Heart left ventricle (tissue), 16 donors: ENCODE measurements around the gene APOBEC2. TPM values are rescaled to one million over a fixed set of nuclear protein-coding genes. Genes with fewer than 3 reads are reported as not detected.

Source experiments
- ATAC-seq, 4 donors: fragments of 200-7000 bp; cut with Tn5 transposase; one replicate each; pipeline ENCODE4 v1.9.1; 2020 to 2022; ENCODE audit warnings: moderate library complexity in 4 of 4, mild to moderate bottlenecking in 3 of 4, moderate number of reproducible peaks in 1 of 4
- DNase-seq, 5 donors: peaks; one replicate each; pipeline ENCODE4 v3.0.0-alpha.2; 2020
- H3K27ac ChIP-seq, 12 donors: fragments of 200-600 bp; sonication (generic) in 4 of 12; one replicate each; pipeline versions ENCODE4 v1.5.0 to v1.8.0; 2016 to 2022; ENCODE audit warnings: mild to moderate bottlenecking in 2 of 12
- H3K27me3 ChIP-seq, 9 donors: fragments of 200-600 bp; sonication (generic) in 2 of 9; one replicate each; pipeline versions ENCODE4 v1.5.1 to v1.8.0; 2016 to 2022; ENCODE audit warnings: mild to moderate bottlenecking in 3 of 9
- H3K36me3 ChIP-seq, 9 donors: fragments of 200-600 bp; sonication (generic) in 2 of 9; one replicate each; pipeline versions ENCODE4 v1.5.0 to v1.8.0; 2018 to 2022; ENCODE audit warnings: mild to moderate bottlenecking in 2 of 9
- H3K4me1 ChIP-seq, 12 donors: fragments of 200-600 bp; sonication (generic) in 4 of 12; one replicate each; pipeline versions ENCODE4 v1.5.0 to v1.8.0; 2016 to 2022; ENCODE audit warnings: mild to moderate bottlenecking in 3 of 12
- H3K4me3 ChIP-seq, 12 donors: fragments of 200-600 bp; sonication (generic) in 4 of 12; one replicate each; pipeline versions ENCODE4 v1.5.0 to v1.8.0; 2017 to 2022; ENCODE audit warnings: mild to moderate bottlenecking in 9 of 12, moderate library complexity in 4 of 12
- H3K9me3 ChIP-seq, 12 donors: fragments of 200-600 bp; sonication (generic) in 4 of 12; one replicate each; pipeline versions ENCODE4 v1.5.0 to v1.8.0; 2016 to 2022; ENCODE audit warnings: mild to moderate bottlenecking in 1 of 12
- POLR2A ChIP-seq, 2 donors: fragments of 450-650 bp; IDR thresholded peaks; one replicate each; pipeline ENCODE4 v1.6.1; 2017; ENCODE audit warnings: antibody characterized with exemption in 2 of 2, mild to moderate bottlenecking in 2 of 2, moderate library complexity in 2 of 2
- WGBS, 4 donors: extraction: QIAGEN DNeasy Blood & Tissue Kit in 2 of 4; methylation state at CpG; one replicate each; pipeline versions ENCODE4 v1.1.5 to v1.1.7; 2013 to 2018; 5-methylcytosine and 5-hydroxymethylcytosine counted together
- intact Hi-C, 10 donors: fragments of 100-400 bp; cut with DNase I; formaldehyde crosslinking; loops; one replicate each; pipeline versions ENCODE4 v1.11.1 to v1.14.2; 2022
- polyA plus RNA-seq, 2 donors: library from polyadenylated mRNA; stranded (reverse); fragments of 200-250 nt; gene quantifications; one replicate each; pipeline ENCODE4 v1.2.3, GENCODE V29; 2013
- total RNA-seq, 9 donors: library from RNA; depleted of rRNA in 2 of 9; stranded (reverse); fragments of >200 nt in 2 of 9; fragmentation: NEBNext Ultra II Directional in 3 of 9; extraction: Animal tissue kit (Norgen Biotek cat#: 25700) in 3 of 9; gene quantifications; one replicate each; pipeline versions ENCODE4 v1.1.0 to v1.2.4, GENCODE V29; 2016 to 2023
- TF ChIP-seq, protein P1 (sequence below), 12 donors: fragments of 200-600 bp; sonication (generic) in 4 of 12; IDR thresholded peaks; one replicate each; pipeline versions ENCODE4 v1.5.0 to v1.8.0; 2018 to 2022; ENCODE audit warnings: antibody characterized with exemption in 12 of 12, mild to moderate bottlenecking in 5 of 12
- donor health status: ischemic (EF 13 %, LVEDD 7.1; RV severe dilation, severe dysfunction).
- donor health status: healthy with polysubstance abuse.
- donor health status: DM: no; HTN: yes; CAD: no.
- donor health status: DM: no; HTN: no; CAD: no.
- donor health status: ischemic (EF 25% LVEDD 6.9; RV normal size, moderate dysfunction).
- donor health status: ischemic (EF 25% LVEDD 5.7; RV mildly dilated, moderate dysfunction).
- donor health status: healthy.
- donor health status: DM: yes; HTN: yes; CAD: no.
- donor health status: ischemic (EF 35%, LVEDD 5.7; RV mildly dilated, moderate dysfunction).
- donor health status: nonischemic (EF 11% LVEDD 7.7; RV severe dilation, severe dysfunction).
- donor health status: DM: yes; HTN: yes; CAD: no.
- donor health status: PGD.
- donor health status: ischemic (EF 29% LVEDD 5.4; RV normal size, mild dysfunction).
- donor health status: nonischemic (EF 23%, LVEDD 6.1; RV moderate dilation, normal function).

APOBEC2 gene
- total and polyA plus RNA-seq, 11 donors, result 72.3 to 524 (median 237) TPM

DNA sequence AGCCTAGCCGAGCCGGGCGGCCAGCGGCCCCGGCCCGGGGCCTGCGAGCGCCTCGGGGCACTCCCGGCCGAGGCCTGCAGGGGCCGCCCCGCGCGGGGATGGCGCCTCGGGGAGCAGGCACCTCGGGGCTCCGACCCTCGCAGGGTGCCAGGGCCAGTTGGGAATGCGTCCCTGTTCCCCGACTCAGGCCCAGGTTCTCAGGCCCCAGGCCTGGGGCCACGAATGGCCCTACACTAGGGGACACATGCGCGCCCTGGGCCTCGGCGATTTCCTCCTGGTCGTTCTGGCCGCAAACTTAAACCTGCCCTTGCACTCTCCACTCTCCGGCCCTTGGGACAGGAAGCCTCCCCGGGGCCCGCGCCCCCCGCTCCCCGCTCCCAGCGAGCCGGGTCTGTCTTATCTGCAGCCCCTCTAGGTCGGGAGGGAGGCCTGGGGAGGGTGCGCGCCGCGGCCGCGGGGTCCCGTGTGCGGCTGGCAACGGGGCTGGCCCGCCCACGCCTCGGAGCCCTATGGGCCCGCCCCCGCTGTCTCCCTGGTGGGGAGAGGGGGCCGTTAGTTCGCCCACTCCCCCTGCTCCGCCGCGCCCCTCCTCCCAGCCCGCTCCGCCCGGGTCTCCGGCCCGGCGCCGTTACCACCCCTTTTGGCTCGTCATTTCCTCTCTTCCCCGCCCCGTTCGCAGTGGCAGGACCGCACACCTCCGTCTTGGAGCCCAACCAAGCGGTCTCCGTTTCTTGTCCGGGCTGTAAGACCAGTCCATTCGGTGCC is 20.4 kb downstream of the APOBEC2 start:
- peak in 3 of 4 donors; percentile 17 to 45 (median 30) for ATAC-seq
- peak overlapping the region; percentile 93 to 100 (median 99) for H3K27ac ChIP-seq
- peak overlapping the region; percentile 76 to 95 (median 90) for H3K4me3 ChIP-seq
- H3K36me3 ChIP-seq, result peaks cover 0 to 23% (median 5%) of the 10 kb centered on the region in 9 donors
- peak; percentile 90 to 93 (median 91) for DNase-seq
- peak; percentile 95 to 96 for TF ChIP-seq POLR2A (IDR thresholded peaks at IDR 0.05)
- TF ChIP-seq, protein P1, sequence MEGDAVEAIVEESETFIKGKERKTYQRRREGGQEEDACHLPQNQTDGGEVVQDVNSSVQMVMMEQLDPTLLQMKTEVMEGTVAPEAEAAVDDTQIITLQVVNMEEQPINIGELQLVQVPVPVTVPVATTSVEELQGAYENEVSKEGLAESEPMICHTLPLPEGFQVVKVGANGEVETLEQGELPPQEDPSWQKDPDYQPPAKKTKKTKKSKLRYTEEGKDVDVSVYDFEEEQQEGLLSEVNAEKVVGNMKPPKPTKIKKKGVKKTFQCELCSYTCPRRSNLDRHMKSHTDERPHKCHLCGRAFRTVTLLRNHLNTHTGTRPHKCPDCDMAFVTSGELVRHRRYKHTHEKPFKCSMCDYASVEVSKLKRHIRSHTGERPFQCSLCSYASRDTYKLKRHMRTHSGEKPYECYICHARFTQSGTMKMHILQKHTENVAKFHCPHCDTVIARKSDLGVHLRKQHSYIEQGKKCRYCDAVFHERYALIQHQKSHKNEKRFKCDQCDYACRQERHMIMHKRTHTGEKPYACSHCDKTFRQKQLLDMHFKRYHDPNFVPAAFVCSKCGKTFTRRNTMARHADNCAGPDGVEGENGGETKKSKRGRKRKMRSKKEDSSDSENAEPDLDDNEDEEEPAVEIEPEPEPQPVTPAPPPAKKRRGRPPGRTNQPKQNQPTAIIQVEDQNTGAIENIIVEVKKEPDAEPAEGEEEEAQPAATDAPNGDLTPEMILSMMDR (IDR thresholded peaks at IDR 0.05), result peak in 8 of 12 donors; percentile 3 to 54 (median 38)
- no peaks in the 10 kb centered on the region for H3K9me3 ChIP-seq
- no peaks in the 10 kb centered on the region for H3K27me3 ChIP-seq
- WGBS, 4 donors, result 0 to 2% (median 1%) methylated on average over 15 to 74 of the region's 74 CpGs
- intact Hi-C loops, result loop anchor here in 1 of 10 donors (5.0 kb wide), 1 partner anchor 171 kb away; no protein-coding TSS in a partner anchor
- H3K4me1 ChIP-seq, result peaks cover 0 to 48% (median 38%) of the 10 kb centered on the region in 12 donors

GRCh38 chr6:41073968-41074691 is 21.1 kb downstream of the APOBEC2 start:
- Histone ChIP-seq H3K9me3 (no peaks in the 10 kb centered on the region), H3K4me1 (peaks cover 0 to 48% (median 38%) of the 10 kb centered on the region in 12 donors), H3K27ac (peak overlapping the region; percentile 93 to 100 (median 99)), H3K36me3 (peaks cover 0 to 23% (median 11%) of the 10 kb centered on the region in 9 donors), H3K4me3 (peak overlapping the region; percentile 76 to 95 (median 90)), H3K27me3 (no peaks in the 10 kb centered on the region)
- TF ChIP-seq POLR2A (IDR thresholded peaks at IDR 0.05), result no peak
- TF ChIP-seq, protein P1 (IDR thresholded peaks at IDR 0.05), result no peak
- 5 to 9% (median 8%) methylated on average over 11 of the region's 11 CpGs for WGBS, 4 donors
- intact Hi-C loops, result loop anchor here in 1 of 10 donors (5.0 kb wide), 1 partner anchor 172 kb away; no protein-coding TSS in a partner anchor
- ATAC-seq (no peak), DNase-seq (no peak)

DNA sequence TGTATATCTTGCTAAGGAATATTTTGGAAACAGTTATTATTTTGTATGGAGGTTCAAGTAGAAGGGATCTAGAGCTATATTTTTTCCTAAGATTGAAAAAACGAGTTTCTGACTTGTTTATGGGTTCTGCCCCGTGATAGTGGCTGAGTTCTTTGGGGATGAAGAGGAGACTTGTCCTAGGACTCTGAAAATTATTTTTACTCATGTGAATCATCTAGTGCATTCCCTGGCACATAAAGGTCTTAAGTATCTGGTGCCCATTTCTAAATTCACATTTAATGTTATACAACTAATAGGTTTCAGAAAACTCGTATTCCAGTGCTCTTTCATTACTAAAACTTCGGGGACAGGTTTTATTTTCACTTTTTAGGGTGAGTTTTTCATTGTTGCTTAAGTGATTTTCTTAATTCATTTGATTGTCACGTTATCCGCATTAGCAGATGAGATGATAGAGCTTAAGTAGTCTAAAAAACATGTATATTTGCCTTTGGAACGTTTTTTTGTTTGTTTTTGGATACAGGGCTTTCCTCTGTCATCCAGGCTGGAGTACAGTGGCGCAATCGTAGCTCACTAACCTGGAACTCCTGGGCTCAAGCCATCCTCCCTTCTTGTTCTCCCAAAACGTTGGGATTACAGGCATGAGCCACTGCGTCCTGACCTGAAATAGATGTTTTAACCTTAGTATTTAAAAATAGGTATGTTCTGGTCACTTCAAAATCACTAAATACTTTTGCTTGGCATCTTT is 21.9 kb downstream of the APOBEC2 start:
- Histone ChIP-seq H3K9me3 (no peaks in the 10 kb centered on the region), H3K4me3 (peak overlapping the region in 9 of 12 donors; percentile 76 to 95 (median 92)), H3K36me3 (peaks cover 0 to 23% (median 15%) of the 10 kb centered on the region in 9 donors), H3K27ac (peak overlapping the region; percentile 93 to 100 (median 99)), H3K4me1 (peaks cover 0 to 48% (median 39%) of the 10 kb centered on the region in 12 donors), H3K27me3 (no peaks in the 10 kb centered on the region)
- intact Hi-C loops, result loop anchor here in 1 of 10 donors (5.0 kb wide), 1 partner anchor 173 kb away; no protein-coding TSS in a partner anchor
- no peak for DNase-seq
- no peak for TF ChIP-seq POLR2A (IDR thresholded peaks at IDR 0.05)
- TF ChIP-seq, protein P1 (IDR thresholded peaks at IDR 0.05), result no peak
- WGBS, 4 donors, result 47 to 54% (median 51%) methylated on average over 11 of the region's 11 CpGs
- ATAC-seq, result no peak
